HG03571 (cell line): ENCODE measurements around the gene MTMR10.
A peak's percentile ranks its signal among the peaks of the same experiment; 100 is the strongest.

Experiments
- ATAC-seq: cut with Tn5 transposase; IDR thresholded peaks from one replicate; pipeline ENCODE4 v1.9.1; 2021; ENCODE audit not compliant: unreplicated experiment

MTMR10 gene, protein sequence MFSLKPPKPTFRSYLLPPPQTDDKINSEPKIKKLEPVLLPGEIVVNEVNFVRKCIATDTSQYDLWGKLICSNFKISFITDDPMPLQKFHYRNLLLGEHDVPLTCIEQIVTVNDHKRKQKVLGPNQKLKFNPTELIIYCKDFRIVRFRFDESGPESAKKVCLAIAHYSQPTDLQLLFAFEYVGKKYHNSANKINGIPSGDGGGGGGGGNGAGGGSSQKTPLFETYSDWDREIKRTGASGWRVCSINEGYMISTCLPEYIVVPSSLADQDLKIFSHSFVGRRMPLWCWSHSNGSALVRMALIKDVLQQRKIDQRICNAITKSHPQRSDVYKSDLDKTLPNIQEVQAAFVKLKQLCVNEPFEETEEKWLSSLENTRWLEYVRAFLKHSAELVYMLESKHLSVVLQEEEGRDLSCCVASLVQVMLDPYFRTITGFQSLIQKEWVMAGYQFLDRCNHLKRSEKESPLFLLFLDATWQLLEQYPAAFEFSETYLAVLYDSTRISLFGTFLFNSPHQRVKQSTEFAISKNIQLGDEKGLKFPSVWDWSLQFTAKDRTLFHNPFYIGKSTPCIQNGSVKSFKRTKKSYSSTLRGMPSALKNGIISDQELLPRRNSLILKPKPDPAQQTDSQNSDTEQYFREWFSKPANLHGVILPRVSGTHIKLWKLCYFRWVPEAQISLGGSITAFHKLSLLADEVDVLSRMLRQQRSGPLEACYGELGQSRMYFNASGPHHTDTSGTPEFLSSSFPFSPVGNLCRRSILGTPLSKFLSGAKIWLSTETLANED

DNA sequence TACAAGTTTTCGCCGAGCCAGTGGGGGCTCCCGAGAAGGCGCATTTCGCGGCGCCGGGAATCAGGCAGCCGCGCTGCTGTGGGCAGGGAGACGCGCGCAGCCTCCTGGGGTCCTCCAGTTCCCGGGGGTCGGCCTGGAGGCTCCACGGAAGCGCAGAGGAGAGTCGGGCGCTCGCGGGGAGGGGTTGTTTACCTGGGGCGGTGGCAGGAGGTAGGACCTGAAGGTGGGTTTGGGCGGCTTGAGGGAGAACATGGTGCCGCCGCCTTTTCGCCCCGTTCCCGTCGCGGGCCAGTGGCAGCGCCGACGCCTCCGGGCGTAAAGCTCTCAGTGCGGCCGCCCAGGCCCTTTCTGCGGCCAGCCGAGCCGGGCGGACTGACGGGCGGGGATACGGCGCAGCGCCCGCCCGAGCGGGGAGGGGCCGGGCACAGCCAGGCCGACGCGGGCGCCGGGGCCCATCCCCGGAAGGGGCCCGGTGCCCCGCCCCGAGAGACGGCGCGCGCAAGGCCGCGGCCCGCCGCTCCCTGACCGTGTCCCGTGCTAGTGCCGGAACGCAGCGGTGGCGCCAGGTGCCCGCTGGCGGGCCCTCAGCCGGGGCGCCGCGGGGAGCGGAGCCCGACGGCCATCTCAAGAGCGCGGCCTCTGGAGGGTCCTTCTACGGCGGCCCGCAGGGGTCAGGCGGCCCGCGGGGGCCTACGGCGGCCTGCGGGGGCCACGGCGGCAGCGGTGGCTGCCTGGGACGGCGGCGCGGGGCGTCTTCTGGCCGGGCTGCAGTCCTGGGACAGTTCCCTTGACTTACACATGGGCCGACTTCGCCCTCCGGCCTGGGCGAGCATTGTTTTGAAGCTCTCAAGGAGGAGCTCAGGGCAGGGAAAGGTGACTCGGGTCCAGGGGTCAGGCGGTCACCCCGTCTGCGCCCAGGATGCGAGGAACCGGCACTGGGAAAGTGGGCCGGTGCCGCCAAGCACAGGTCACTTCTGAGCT, at the start of gene MTMR10:
TSS of gene MTMR10 (minus strand) at position 374 of the 981 bp plus-strand sequence. CDS start at position 252, 122 bp downstream.
- ATAC-seq, result peak; percentile 85

- no peak for ATAC-seq
These were observed 49.2 kb upstream of the MTMR10 start for GRCh38 chr15:31040611-31041010.

DNA sequence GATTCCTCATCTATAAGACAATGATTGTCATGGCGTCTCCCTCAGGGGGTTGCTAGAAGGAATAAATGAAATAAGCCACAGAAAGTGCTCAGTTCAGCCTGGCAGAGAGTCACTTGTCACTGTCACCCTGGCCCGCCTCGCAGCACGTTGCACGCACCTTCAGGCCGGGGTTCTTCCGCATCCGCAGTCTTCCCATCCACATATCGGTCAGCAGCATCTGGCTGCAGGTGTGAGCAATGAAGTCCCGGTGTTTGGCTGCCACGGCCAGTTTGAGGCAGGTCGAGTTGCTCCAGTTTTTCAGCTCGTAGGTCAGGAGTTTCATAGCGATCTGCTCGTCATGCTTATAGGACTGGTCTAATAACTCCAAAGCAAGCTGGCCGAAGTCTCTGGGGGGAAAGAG, 48.5 kb upstream of the MTMR10 start:
- no peak for ATAC-seq

DNA sequence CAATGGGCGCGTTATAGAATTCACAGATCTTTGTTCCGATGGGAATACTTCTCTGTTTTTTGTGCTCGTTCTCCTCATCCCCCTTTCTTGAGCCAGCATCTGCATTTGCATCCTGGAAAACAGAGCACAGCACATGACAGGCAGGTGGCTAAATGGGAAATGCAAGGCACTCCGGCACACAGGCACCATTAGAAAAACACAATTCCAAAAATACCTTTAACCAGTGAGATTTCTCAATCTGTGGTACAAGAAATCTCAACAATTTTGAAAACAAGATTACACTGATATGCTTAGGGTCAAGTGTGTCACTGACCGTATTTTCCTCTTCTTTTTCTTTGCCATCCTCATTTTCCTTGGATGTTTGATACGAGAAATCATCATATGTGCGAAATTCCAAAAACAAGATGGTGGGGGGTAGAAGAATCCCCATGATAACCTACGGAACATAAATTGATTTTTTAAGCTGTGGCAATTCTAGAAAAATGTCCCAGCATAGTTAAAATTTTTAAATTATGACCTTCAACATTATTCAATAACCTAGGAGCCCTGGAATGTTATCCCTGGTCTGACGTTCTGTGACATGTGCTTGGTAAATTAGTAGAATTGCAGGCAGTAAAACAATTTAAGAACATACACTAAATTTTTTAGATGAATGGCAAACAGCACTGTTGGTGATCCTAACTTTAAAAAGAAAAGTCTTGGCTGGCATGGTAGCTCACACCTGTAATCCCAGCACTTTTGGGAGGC, 46.5 kb upstream of the MTMR10 start:
- ATAC-seq, result no peak

DNA sequence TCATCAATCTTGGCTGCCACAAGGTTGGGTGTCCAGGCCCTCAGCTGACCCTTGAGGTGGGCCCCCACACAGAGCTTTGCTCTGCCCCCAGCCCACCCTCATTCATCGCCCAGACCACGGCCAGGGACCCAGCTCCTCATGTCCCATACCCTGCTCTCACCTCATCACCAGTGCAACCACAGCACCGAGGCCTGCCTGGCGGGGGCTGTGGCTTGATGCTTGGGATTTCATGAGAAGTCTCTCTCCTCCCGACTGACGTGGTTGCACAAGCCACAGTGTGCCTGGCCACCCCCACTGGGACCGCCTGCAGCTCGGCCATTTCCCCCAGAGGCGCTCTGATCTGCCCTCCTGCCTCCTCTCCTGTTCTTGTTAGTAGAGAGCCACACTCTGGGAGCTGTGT, 45.4 kb upstream of the MTMR10 start:
- ATAC-seq, result no peak

GRCh38 chr15:31035610-31036009, 44.2 kb upstream of the MTMR10 start:
- ATAC-seq, result no peak

DNA sequence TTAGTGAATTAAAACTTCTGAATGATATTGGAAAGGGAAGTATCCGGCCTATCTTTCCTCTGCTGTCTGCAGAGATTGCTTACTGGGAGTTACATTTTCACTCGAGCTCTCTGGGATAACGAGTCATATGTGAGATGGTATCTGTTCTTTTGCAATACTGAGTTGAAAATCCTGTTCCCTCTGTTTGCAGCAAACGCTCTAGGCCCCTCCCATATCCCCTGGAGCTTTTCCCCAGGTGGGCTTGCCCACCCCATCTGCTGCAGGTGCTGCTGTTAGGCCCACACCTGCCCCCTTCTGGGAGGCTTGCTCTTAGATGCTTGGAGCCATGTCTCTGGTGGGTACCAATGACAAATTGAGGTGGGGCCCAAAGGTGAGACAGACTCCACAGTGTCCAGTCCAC, 42.7 kb upstream of the MTMR10 start:
- ATAC-seq, result no peak

DNA sequence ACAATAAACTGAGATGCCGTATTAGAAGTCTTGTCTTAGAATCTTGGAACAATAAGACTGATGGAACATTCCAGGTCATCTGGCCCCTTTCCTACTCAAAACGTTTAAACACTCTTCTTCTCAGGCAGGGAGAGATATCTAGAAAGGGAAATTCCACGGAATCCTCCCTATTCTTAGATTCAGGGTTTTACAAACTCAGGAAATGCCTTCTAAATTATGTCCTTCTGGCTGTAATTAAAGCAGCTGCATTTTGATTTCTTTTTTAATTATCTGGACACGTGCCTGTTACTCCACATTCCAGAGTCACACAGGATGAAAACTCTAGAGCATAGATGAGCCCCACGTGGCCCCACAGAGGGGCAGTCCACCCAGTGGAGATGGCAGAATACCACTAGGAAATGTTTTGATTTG, 41.5 kb upstream of the MTMR10 start:
- no peak for ATAC-seq

DNA sequence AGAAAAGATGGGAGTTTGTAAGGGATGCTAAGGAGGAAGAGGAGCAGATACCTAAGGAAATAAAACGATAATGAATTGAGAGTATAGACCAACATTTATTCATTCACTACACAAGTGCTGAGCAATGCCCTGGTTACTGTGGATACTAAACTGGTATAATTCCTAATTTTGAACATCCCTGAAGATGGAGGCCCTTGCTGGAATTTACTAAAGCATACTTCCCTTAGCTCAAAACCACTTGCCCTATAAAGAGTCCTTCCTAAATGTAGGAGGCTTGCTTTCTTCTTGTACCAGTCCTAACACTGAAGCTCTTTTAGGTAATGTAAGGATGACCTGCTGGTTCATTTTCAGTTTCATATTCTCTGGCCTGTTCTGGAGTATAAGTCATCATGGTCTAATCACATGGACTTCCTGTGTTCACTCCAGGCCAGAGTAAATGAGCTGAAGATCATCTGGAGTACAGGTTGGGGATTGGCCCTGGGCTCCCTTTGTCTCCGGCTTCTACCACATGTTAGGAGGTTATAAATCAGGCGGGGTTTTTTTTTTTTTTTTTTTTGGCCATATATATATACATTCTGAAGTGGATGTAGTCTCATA, 40.1 kb upstream of the MTMR10 start:
- ATAC-seq, result peak; percentile 88

DNA sequence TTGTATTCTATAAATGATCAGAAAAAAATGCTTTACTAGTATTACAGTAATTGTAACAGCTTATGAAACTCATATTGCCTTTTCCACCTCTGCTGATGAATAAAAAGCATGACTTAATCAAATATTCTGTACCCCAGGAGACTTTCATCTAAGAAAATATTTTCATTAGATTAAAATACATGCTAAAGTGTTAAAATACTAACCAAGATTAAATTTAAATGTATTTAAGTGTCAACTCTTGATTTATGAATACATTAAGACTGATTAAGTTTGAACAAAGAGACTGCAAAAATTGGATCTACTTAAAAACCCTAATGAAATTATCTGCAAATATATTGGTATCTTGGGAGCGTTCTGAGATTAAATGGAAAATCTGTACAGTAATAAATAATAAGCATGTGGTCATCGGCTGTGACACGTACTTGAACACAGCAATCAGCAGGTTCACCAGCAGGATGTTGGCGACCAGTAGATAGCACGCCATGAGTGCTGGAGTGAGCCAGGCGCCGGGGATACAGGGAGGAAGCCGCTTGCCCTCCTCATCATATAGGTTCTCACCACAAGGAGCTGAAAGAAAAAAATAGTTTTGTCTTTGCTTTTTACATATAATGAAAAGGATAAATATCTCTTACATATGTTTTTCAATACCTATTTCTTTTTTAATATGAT, 36.6 kb upstream of the MTMR10 start:
- no peak for ATAC-seq

DNA sequence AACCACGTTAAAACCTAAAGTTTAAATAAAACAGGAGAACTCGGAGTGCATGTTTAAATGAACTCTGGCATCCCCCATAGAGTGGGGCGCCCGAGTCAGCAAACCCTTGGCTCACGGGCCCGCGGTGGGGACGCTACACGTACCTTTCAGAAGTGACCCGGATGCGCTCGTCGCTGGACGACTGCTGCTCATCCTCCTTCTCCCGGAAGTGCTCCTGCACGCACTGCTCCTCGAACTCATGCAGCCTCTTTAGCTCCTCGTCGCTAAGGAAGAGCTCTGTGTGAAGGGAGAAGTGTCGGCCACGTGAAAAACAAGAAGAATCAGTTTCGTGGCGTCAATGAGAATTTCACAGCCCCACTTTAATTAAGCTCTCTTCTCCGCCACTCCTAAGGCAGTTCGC, 34.6 kb upstream of the MTMR10 start:
- no peak for ATAC-seq

DNA sequence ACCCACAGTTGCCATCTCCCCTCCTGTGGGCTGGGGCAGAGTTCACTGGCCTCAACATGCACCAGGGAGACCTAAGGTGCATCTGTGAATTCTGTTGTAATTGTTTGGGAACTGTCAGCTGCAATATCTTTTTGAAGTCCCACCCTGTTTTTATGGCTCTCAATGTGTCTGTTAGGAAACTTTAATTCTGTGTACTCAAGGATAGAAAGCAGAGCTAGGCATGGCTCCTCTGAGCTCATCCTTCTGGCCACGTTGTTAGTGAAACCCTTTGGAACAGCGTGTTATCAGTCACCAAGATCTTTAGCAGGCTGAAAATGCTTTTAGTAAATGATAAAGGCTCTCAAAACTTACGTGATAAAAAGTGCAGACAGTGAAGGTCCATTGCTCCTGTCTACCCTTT, 33.6 kb upstream of the MTMR10 start:
- ATAC-seq, result no peak

DNA sequence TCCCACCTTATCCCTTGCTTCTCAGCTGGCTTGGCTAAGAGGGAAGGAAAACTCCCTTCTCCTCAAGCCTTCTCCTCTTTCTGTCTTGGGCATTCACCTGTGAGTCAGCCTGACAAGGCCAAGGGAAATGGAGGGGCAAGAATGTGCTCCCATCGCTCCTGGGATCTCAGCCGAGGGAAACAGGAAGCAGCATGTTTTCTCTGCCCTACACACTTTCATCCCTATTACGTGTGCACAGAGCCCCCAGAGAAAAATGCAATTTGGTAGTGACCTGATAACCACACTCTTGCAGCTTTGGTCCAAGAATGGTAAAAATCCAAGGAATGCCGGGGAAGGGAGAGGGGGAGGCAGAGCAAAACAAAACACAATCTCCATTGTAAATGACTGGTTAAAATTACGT, 32.9 kb upstream of the MTMR10 start:
- no peak for ATAC-seq

- ATAC-seq, result no peak
These were observed 32.4 kb upstream of the MTMR10 start for GRCh38 chr15:31023841-31024240.

GRCh38 chr15:31021067-31021665, 29.7 kb upstream of the MTMR10 start:
- peak; percentile 55 for ATAC-seq

GRCh38 chr15:31020542-31020941, 29.1 kb upstream of the MTMR10 start:
- ATAC-seq, result no peak

- no peak for ATAC-seq
These were observed 28.6 kb upstream of the MTMR10 start for GRCh38 chr15:31019986-31020385.

GRCh38 chr15:31017311-31017710, 25.9 kb upstream of the MTMR10 start:
- ATAC-seq, result no peak

- no peak for ATAC-seq
These were observed 25.1 kb upstream of the MTMR10 start for GRCh38 chr15:31016446-31016915.
